ENCODE data around the gene S100A14.

Gene S100A14

DNA sequence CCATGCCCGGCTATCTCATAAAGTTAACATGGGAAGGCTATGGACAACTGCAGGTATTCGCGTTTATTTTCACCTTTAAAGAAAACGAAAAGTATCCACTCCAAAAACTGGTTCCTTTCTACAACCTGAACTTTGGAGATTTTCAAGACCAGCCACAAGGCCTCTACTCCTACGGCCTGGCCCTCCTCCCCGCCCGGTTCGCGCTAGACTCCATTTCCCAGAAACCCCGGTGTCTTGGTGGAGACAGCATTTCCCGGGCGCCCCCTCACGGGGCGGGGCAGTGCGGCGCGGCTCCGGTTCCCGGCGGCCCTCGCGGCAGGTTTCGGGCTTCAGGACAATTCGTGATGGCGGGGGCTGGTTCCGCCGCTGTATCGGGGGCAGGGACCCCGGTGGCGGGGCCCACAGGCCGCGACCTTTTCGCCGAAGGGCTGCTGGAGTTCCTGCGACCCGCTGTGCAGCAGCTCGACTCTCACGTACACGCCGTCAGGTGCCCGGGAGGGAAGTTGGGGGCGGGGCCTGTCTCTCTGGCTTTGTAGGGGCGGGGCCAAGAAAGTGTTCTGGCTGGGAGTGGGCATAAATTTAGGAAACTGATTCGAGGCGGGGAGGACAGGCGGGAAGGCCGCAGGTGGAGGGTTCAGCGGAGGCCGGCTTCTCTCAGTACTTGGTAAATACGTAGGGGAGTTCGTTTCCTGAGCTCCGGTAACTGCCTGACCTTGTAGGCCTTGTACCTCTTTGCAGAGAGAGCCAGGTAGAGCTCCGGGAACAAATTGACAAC is 42.5 kb upstream of the S100A14 start, which contains the start of gene SNAPIN:
Gene SNAPIN (plus strand): TSS at position 304 of the 775 bp plus-strand sequence. CDS start 41 bp downstream, at position 345.
- peak within 1 kb of the TSS; percentile 94 to 97 for H3K27ac ChIP-seq
- TF ChIP-seq, protein P1, sequence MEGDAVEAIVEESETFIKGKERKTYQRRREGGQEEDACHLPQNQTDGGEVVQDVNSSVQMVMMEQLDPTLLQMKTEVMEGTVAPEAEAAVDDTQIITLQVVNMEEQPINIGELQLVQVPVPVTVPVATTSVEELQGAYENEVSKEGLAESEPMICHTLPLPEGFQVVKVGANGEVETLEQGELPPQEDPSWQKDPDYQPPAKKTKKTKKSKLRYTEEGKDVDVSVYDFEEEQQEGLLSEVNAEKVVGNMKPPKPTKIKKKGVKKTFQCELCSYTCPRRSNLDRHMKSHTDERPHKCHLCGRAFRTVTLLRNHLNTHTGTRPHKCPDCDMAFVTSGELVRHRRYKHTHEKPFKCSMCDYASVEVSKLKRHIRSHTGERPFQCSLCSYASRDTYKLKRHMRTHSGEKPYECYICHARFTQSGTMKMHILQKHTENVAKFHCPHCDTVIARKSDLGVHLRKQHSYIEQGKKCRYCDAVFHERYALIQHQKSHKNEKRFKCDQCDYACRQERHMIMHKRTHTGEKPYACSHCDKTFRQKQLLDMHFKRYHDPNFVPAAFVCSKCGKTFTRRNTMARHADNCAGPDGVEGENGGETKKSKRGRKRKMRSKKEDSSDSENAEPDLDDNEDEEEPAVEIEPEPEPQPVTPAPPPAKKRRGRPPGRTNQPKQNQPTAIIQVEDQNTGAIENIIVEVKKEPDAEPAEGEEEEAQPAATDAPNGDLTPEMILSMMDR (IDR thresholded peaks at IDR 0.05), result no peak
- H3K4me3 ChIP-seq, result peak within 1 kb of the TSS; percentile 78

DNA sequence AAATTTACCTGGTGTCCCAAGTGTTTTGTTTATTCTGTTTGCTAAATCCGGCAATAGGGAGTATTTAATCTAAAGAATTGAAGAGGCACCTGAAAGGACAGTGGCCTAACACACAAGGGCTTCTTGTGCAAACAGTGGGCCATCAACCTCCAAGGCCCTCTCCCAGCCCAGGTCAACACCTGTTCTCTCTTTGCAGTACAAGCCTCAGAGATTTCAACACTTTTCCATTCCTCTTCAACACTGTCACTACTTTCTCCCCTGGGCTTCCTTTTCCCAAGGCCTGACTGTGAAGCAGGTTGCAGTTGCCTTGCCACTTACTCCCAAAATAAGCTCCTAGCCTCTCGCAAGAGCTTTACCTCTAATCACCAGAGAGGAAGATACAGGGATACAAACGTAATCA is 39.2 kb upstream of the S100A14 start:
- TF ChIP-seq, protein P1 (IDR thresholded peaks at IDR 0.05), result no peak
- H3K4me3 ChIP-seq, result no peak overlapping the region
- no peak for DNase-seq (ENCODE audit: low spot score)
- H3K27ac ChIP-seq, result no peak overlapping the region

More for the DNA sequence above, 42.5 kb upstream of the S100A14 start, which contains the start of gene SNAPIN:
- peak; percentile 96 for DNase-seq (ENCODE audit: low spot score)

DNA sequence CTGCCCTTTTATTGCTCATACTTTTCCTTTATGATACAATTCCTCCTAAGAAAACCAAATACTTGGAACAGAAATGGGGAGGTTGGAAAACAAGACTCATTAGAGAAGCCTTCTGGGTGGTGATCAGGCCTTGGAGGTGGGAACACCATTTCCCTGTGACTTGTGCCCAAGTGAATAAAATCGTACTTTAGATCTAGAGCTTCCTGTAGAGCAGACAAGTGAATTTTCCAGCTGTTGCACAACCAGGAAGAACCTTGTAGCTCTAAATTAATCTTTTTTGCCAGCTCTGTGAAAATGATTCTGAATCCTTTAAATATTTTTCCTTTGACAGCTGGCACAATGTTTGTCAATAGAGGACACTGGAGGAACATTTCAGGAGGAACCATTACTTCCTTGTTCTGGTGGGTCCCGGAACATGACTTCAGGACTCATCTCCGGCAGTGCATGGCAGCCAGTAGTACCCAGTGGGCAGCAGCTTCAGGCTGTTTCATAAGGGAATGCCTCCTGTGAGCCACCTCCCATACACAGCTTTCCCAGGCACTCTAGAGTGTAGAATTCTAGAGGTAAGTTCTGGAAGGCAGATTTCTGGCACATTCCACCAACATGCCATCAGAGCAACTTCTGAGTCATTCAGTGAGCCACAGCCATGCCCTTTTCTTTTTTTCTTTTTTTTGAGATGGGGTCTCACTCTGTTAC is 36.8 kb upstream of the S100A14 start:
- DNase-seq (ENCODE audit: low spot score), result no peak
- Histone ChIP-seq H3K27ac (peak overlapping the region in 1 of 2 donors; percentile 77), H3K4me3 (no peak overlapping the region)
- TF ChIP-seq, protein P1 (IDR thresholded peaks at IDR 0.05), result no peak

DNA sequence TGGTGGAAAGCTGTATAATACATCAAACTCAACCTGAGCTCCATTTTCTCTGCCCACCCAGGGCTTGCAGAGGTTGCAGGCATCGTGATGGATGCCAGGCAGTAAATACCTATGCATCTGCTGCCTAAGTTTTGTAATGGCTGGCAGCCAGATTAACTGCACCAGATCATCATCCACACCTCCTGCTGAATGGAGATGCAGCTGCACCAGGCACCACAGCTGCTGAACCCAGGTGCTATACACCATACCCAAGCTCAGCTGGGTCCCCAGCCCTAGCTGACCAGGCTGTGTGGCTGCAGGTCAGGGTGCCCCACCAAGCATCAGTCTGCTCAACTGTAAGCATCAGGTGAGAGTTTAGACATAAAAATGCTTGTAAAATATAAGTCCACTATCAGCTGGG is 35.6 kb upstream of the S100A14 start:
- no peak overlapping the region for H3K4me3 ChIP-seq
- no peak overlapping the region for H3K27ac ChIP-seq
- DNase-seq (ENCODE audit: low spot score), result no peak
- TF ChIP-seq, protein P1 (IDR thresholded peaks at IDR 0.05), result no peak

DNA sequence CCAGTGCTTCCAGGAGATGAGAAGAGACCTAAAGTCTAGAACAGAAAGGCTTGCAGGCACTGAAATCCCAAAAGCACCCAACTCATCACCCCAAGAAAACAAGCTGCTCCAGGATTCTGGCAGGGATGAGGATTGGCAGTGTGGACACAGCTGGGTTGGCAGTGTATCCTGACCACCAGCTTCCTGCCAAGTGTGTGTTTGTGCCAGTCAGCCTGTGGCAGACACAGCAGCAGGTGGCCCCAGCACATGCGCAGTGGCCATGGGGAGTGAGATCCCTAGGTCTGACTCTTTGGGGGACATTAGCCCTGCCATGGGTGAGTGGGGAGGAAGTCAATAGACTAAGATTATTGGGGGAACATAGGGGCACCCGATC is 33.7 kb upstream of the S100A14 start:
- no peak for DNase-seq (ENCODE audit: low spot score)
- Histone ChIP-seq H3K27ac (no peak overlapping the region), H3K4me3 (no peak overlapping the region)
- TF ChIP-seq, protein P1 (IDR thresholded peaks at IDR 0.05), result no peak

DNA sequence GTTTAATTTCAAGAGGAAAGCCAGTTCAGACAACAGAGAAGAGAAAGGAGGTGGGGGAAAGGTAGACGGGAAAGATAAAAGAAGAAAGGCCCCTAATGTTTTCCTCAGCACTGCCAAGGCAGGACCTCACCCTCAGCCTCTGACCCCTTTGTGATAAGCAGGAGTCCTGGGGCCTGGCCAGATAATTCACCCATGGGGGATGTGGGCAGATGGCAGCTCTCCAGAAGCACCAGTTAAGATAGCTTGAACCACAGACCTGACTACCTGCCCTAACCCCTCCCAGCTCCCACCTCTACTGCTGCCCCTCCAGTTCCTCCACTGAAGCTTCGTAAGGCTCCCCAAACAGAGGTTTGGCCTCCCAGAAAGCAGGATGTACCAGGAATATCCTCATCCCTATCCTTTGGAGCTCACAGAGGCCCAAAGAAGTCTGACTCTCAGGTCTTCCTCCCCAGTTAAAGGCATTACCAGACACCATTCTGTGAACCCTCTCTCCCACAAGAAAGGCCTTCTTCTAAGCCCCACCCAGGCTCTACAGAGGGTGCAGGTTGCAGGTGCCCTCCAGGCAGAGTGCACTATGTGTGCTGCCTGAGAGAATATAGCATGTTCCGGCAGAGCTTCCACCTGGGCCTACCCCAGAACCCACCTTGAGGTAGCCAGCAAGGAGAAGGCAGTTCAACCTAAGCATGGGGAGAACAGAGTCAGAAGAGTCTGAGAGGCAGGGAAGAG is 33.2 kb upstream of the S100A14 start:
- Histone ChIP-seq H3K4me3 (no peak overlapping the region), H3K27ac (peak overlapping the region in 1 of 2 donors; percentile 31)
- TF ChIP-seq, protein P1 (IDR thresholded peaks at IDR 0.05), result no peak
- DNase-seq (ENCODE audit: low spot score), result no peak

Measured in coronary artery (tissue), 2 donors.